Measurements from ENCODE around the gene CTNS. TPM values are rescaled to one million over a fixed set of nuclear protein-coding genes. Genes with fewer than 3 reads are reported as not detected.

The CTNS gene
- total and polyA plus RNA-seq, 2 of the 13 experiments (the other 11 are each of a cell fraction or from before 2014, with no cell fraction given): 9.5 to 13.7 TPM

GRCh38 chr17:3598078-3598477 lies 38.5 kb upstream of the CTNS start:
- Histone ChIP-seq H2AFZ (ENCODE audit: low read length) (no peak overlapping the region), H3K27me3 (ENCODE audit: control insufficient read depth in 1 of 2, insufficient read depth in 2 of 2, low read length in 2 of 2) (no peaks in the 10 kb centered on the region), H3K36me3 (replicated peaks in 1 of 2; ENCODE audit: control insufficient read depth in 1 of 2, insufficient read depth in 2 of 2, low read length in 2 of 2) (peaks cover 3 to 5% of the 10 kb centered on the region in 2 experiments; a peak in 3 of 5 replicates), H4K20me1 (ENCODE audit: insufficient read depth, low read length) (no peaks in the 10 kb centered on the region), H3K9me3 (ENCODE audit: low read length) (no peaks in the 10 kb centered on the region), H3K4me3 (replicated peaks in 1 of 3; ENCODE audit: insufficient read depth in 1 of 3, low read depth in 2 of 3, low read length in 3 of 3) (no peak overlapping the region), H3K27ac (ENCODE audit: extremely low read length, insufficient read depth, low read length) (no peak overlapping the region), H3K9ac (ENCODE audit: insufficient read depth, low read depth, low read length) (no peak overlapping the region), H3K4me2 (ENCODE audit: low read depth, low read length) (no peak overlapping the region), H3K4me1 (ENCODE audit: insufficient read depth, low read length) (no peaks in the 10 kb centered on the region), H3K79me2 (ENCODE audit: insufficient read depth, low read length) (no peaks in the 10 kb centered on the region)
- ATAC-seq (no peak), DNase-seq (ENCODE audit: low spot score) (no peak), FAIRE-seq (no peak)
- in situ Hi-C loops (cut with HindIII; ENCODE audit: extremely low pct_ligation_motif_present, low pct_unique_long_range_greater_than_20kb): no loop called here
- no TSS peak for BruUV-seq (replicated peaks)
- ChIA-PET POLR2A (no interaction called here), CTCF (ENCODE audit: low intra/inter-chr PET ratio, low total read pairs) (no interaction called here)
- 89% methylated on average over 9 of the region's 13 CpGs for WGBS (ENCODE audit: low lambda C conversion rate)
- intact Hi-C loops (cut with micrococcal nuclease; ENCODE audit: unreplicated experiment): no loop called here
- TF ChIP-seq ATF7-NPFF (CRISPR knock-in tag; IDR thresholded peaks at IDR 0.05; ENCODE audit: low read depth): no peak
- no peak for TF ChIP-seq MLX (CRISPR knock-in tag; IDR thresholded peaks at IDR 0.05)
- TF ChIP-seq HBP1 (CRISPR knock-in tag; IDR thresholded peaks at IDR 0.05; ENCODE audit: low read depth): no peak
- no peak for TF ChIP-seq SYNCRIP (IDR thresholded peaks at IDR 0.05; ENCODE audit: insufficient read depth, low read depth, low read length)
- no peak for TF ChIP-seq ZBTB46 (CRISPR knock-in tag; IDR thresholded peaks at IDR 0.05; ENCODE audit: borderline replicate concordance)

All from HepG2 (cell line).